Gastrocnemius medialis (tissue), 4 donors: ENCODE measurements around the gene OR52A5. TPM values are rescaled to one million over a fixed set of nuclear protein-coding genes. Genes with fewer than 3 reads are reported as not detected.

Experiments
- ATAC-seq, 2 donors: fragments of 150-250 bp; one replicate each; pipeline ENCODE4 v1.9.1; 2016
- DNase-seq, 2 donors: peaks; one replicate each; pipeline ENCODE4 v3.0.0-alpha.2; 2019
- H3K27ac ChIP-seq, 4 donors: fragments of 200-600 bp; sonication (generic); 1 replicate in 1 of 4; 2 replicates in 3 of 4; pipeline ENCODE4 v1.5.1; 2016 to 2018; ENCODE audit warnings: mild to moderate bottlenecking in 2 of 4, moderate library complexity in 1 of 4
- H3K27me3 ChIP-seq, 3 donors: fragments of 200-600 bp; sonication (generic) in 2 of 3; 1 replicate in 1 of 3; 2 replicates in 2 of 3; pipeline versions ENCODE4 v1.5.1 to v1.6.0; 2016 to 2019; ENCODE audit warnings: mild to moderate bottlenecking in 1 of 3, moderate library complexity in 1 of 3
- H3K36me3 ChIP-seq, 2 donors: fragments of 200-600 bp; sonication (generic) in 1 of 2; one replicate each; pipeline ENCODE4 v1.5.1; 2017 to 2018
- H3K4me1 ChIP-seq, 2 donors: fragments of 200-600 bp; sonication (generic) in 1 of 2; one replicate each; pipeline ENCODE4 v1.5.1; 2016 to 2017; ENCODE audit warnings: mild to moderate bottlenecking in 2 of 2
- H3K4me3 ChIP-seq, 4 donors: fragments of 200-600 bp; sonication (generic) in 3 of 4; 1 replicate in 1 of 4; 2 replicates in 3 of 4; pipeline ENCODE4 v1.5.1; 2016 to 2019; ENCODE audit warnings: mild to moderate bottlenecking in 2 of 4
- H3K9me3 ChIP-seq, 3 donors: fragments of 200-600 bp; sonication (generic) in 2 of 3; 1 replicate in 1 of 3; 2 replicates in 2 of 3; pipeline ENCODE4 v1.5.1; 2016 to 2019
- CTCF ChIP-seq, 5 experiments: fragments of 450-650 bp in 3 of 5; fragments of 200-600 bp in 2 of 5; sonication (generic) in 2 of 5; IDR thresholded peaks in 4 of 5; conservative IDR thresholded peaks in 1 of 5; 1 replicate in 4 of 5; 2 replicates in 1 of 5; pipeline ENCODE4 v1.5.1; 2016 to 2019; ENCODE audit warnings: antibody characterized with exemption in 5 of 5, mild to moderate bottlenecking in 3 of 5, moderate library complexity in 3 of 5
- POLR2A ChIP-seq, 2 donors: fragments of 450-650 bp; IDR thresholded peaks; one replicate each; pipeline ENCODE4 v1.6.1; 2017; ENCODE audit warnings: antibody characterized with exemption in 2 of 2, mild to moderate bottlenecking in 2 of 2, moderate library complexity in 2 of 2
- in situ Hi-C, 4 donors: fragments of 200-750 bp; cut with MboI; loops; one replicate each; pipeline versions ENCODE4 v1.15.0 to v1.8.0; 2017; ENCODE audit warnings: low sequenced_read_pairs in 4 of 4
- intact Hi-C: fragments of 100-400 bp; cut with DNase I; formaldehyde crosslinking; loops from one replicate; pipeline ENCODE4 v1.15.1; 2023; ENCODE audit warnings: low total_unique reads
- total RNA-seq, 4 donors: library from RNA; depleted of rRNA; stranded (reverse); fragments of >200 nt; gene quantifications; one replicate each; pipeline versions ENCODE4 v1.1.0 to v1.2.3, GENCODE V29; 2016

Gene OR52A5
- total RNA-seq, 4 donors from 2014 or later: not detected

GRCh38 chr11:5115339-5115738, 22.8 kb downstream of the OR52A5 start:
- no peak overlapping the region for H3K27ac ChIP-seq
- intact Hi-C loops: no loop called here
- ATAC-seq (no peak), DNase-seq (no peak)
- in situ Hi-C loops: loop anchor here in 1 of 4 donors (25.0 kb wide), 1 partner anchor 697 kb away; the partner anchor contains the start of gene OR52N2
- no peaks in the 10 kb centered on the region for H3K9me3 ChIP-seq
- no peak overlapping the region for H3K4me3 ChIP-seq
- no peaks in the 10 kb centered on the region for H3K27me3 ChIP-seq
- no peak for TF ChIP-seq CTCF (IDR thresholded peaks at IDR 0.05 in 4 of 5, conservative IDR thresholded peaks at IDR 0.05 in 1 of 5)
- no peak for TF ChIP-seq POLR2A (IDR thresholded peaks at IDR 0.05)
- H3K36me3 ChIP-seq: no peaks in the 10 kb centered on the region
- H3K4me1 ChIP-seq: no peaks in the 10 kb centered on the region

DNA sequence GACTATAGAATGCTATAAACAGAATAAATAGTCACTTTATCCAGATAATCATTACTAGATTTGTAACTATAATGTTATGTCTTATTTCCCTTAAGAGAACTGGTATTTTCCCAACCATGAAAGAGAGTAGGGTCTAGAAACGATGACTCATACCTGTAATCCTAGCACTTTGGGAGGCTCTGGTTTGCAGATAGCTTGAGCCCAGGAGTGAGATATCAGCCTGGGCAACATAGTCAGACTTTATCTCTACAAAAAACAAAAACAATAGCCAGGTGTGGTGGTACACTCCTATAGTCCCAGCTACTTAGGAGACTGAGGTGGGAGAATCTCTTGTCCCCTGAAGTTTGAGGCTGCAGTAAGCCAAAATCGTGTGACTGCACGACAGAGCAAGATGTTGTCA, 30.9 kb downstream of the OR52A5 start:
- intact Hi-C loops: no loop called here
- no peak overlapping the region for H3K27ac ChIP-seq

GRCh38 chr11:5103066-5103465, 35.1 kb downstream of the OR52A5 start:
- H3K4me1 ChIP-seq: no peaks in the 10 kb centered on the region
- ATAC-seq (no peak), DNase-seq (no peak)
- H3K4me3 ChIP-seq: no peak overlapping the region
- H3K9me3 ChIP-seq: no peaks in the 10 kb centered on the region
- in situ Hi-C loops: loop anchor here in 1 of 4 donors (25.0 kb wide), 1 partner anchor 709 kb away; the partner anchor contains the start of gene OR52N2
- no peak overlapping the region for H3K27ac ChIP-seq
- H3K27me3 ChIP-seq: no peaks in the 10 kb centered on the region
- no peaks in the 10 kb centered on the region for H3K36me3 ChIP-seq
- TF ChIP-seq CTCF (IDR thresholded peaks at IDR 0.05 in 4 of 5, conservative IDR thresholded peaks at IDR 0.05 in 1 of 5) (no peak), POLR2A (IDR thresholded peaks at IDR 0.05) (no peak)
- intact Hi-C loops: no loop called here

More for the DNA sequence above, 30.9 kb downstream of the OR52A5 start:
- Histone ChIP-seq H3K4me3 (no peak overlapping the region), H3K36me3 (no peaks in the 10 kb centered on the region), H3K4me1 (no peaks in the 10 kb centered on the region), H3K27me3 (no peaks in the 10 kb centered on the region), H3K9me3 (no peaks in the 10 kb centered on the region)
- ATAC-seq (no peak), DNase-seq (no peak)
- TF ChIP-seq POLR2A (IDR thresholded peaks at IDR 0.05): no peak
- no peak for TF ChIP-seq CTCF (IDR thresholded peaks at IDR 0.05 in 4 of 5, conservative IDR thresholded peaks at IDR 0.05 in 1 of 5)
- in situ Hi-C loops: loop anchor here in 1 of 4 donors (25.0 kb wide), 1 partner anchor 705 kb away; the partner anchor contains the start of gene OR52N2

DNA sequence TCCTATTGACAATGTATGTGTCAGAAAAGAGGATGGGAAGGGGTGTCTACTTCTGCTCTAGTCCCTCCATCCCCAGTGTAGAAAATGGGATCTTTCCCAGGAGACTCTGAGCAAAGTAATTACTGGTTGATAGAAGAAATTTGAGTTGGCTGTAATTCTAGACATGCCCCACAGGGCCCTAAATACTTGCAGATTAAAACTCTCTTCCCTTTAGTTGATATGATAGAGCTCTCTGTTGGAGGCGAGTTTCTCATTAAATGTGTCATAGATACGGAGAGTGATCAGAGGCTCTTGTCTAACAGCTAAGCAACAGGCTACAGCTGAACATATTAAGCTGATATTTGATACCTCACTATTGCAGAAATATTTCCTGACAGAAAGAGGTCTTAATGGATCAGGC, 35.9 kb downstream of the OR52A5 start:
- Histone ChIP-seq H3K27me3 (no peaks in the 10 kb centered on the region), H3K4me3 (no peak overlapping the region), H3K9me3 (no peaks in the 10 kb centered on the region), H3K27ac (no peak overlapping the region), H3K36me3 (no peaks in the 10 kb centered on the region), H3K4me1 (no peaks in the 10 kb centered on the region)
- intact Hi-C loops (no loop called here), in situ Hi-C loops (loop anchor here in 1 of 4 donors (25.0 kb wide), 1 partner anchor 710 kb away; the partner anchor contains the start of gene OR52N2)
- no peak for DNase-seq
- ATAC-seq: no peak
- TF ChIP-seq POLR2A (IDR thresholded peaks at IDR 0.05) (no peak), CTCF (IDR thresholded peaks at IDR 0.05 in 4 of 5, conservative IDR thresholded peaks at IDR 0.05 in 1 of 5) (no peak)

- DNase-seq (no peak), ATAC-seq (no peak)
- TF ChIP-seq POLR2A (IDR thresholded peaks at IDR 0.05): no peak
- TF ChIP-seq CTCF (IDR thresholded peaks at IDR 0.05 in 4 of 5, conservative IDR thresholded peaks at IDR 0.05 in 1 of 5): no peak
- Histone ChIP-seq H3K27ac (no peak overlapping the region), H3K36me3 (no peaks in the 10 kb centered on the region), H3K27me3 (no peaks in the 10 kb centered on the region), H3K9me3 (no peaks in the 10 kb centered on the region), H3K4me1 (no peaks in the 10 kb centered on the region), H3K4me3 (no peak overlapping the region)
- in situ Hi-C loops (no loop called here), intact Hi-C loops (no loop called here)
These were observed 42.1 kb downstream of the OR52A5 start for GRCh38 chr11:5096011-5096410.
